MM.1S (cell line): Measurements from ENCODE around the gene RNF220.

ENCODE experiments used
- DNase-seq: peaks from one replicate; pipeline ENCODE4 v3.0.0-alpha.2; 2015
- H2AFZ ChIP-seq: fragments of 300-600 bp; sonication (generic); 2 replicates; pipeline ENCODE4 v1.6.0; 2016; ENCODE audit warnings: antibody characterized with exemption, low read length
- H3F3A ChIP-seq: fragments of 300-600 bp; sonication (generic); 2 replicates; pipeline ENCODE4 v1.6.1; 2016; ENCODE audit warnings: mild to moderate bottlenecking, antibody characterized with exemption, low read length, moderate library complexity, mixed read lengths; ENCODE audit not compliant: insufficient read depth
- H3K27ac ChIP-seq: fragments of 300-600 bp; sonication (generic); 2 replicates; pipeline ENCODE4 v1.5.1; 2016; ENCODE audit warnings: mild to moderate bottlenecking, low read length
- H3K27me3 ChIP-seq: fragments of 300-600 bp; sonication (generic); replicated peaks from 2 replicates; pipeline ENCODE4 v1.6.0; 2016; ENCODE audit warnings: low read length; ENCODE audit not compliant: insufficient read depth
- H3K36me3 ChIP-seq: fragments of 300-600 bp; sonication (generic); replicated peaks from 2 replicates; pipeline ENCODE4 v1.6.1; 2016; ENCODE audit warnings: mild to moderate bottlenecking, low read length, mixed read lengths; ENCODE audit not compliant: insufficient read depth
- H3K4me1 ChIP-seq: fragments of 300-600 bp; sonication (generic); 2 replicates; pipeline ENCODE4 v1.6.1; 2016; ENCODE audit warnings: low read length, mixed read lengths
- H3K4me2 ChIP-seq: fragments of 300-600 bp; sonication (generic); 2 replicates; pipeline ENCODE4 v1.6.0; 2016; ENCODE audit warnings: low read depth, low read length
- H3K4me3 ChIP-seq: fragments of 300-600 bp; sonication (generic); 2 replicates; pipeline ENCODE4 v1.5.1; 2016; ENCODE audit warnings: low read length, mixed read lengths
- H3K79me2 ChIP-seq: fragments of 300-600 bp; sonication (generic); 2 replicates; pipeline ENCODE4 v1.6.1; 2016; ENCODE audit warnings: mixed run types, low read length, mixed read lengths
- H3K9ac ChIP-seq: fragments of 300-600 bp; sonication (generic); 2 replicates; pipeline ENCODE4 v1.6.1; 2016; ENCODE audit warnings: low read length, mixed read lengths
- H3K9me2 ChIP-seq: fragments of 300-600 bp; sonication (generic); replicated peaks from 2 replicates; pipeline ENCODE4 v1.6.1; 2016; ENCODE audit warnings: mild to moderate bottlenecking, low read length, mixed read lengths; ENCODE audit not compliant: insufficient read depth
- H3K9me3 ChIP-seq: fragments of 300-600 bp; sonication (generic); replicated peaks from 2 replicates; pipeline ENCODE4 v1.6.1; 2016; ENCODE audit warnings: mild to moderate bottlenecking, low read length, mixed read lengths; ENCODE audit not compliant: insufficient read depth
- H4K20me1 ChIP-seq: fragments of 300-600 bp; sonication (generic); 2 replicates; pipeline ENCODE4 v1.6.1; 2016; ENCODE audit warnings: mild to moderate bottlenecking, low read length, moderate library complexity, mixed read lengths; ENCODE audit not compliant: insufficient read depth
- EZH2 ChIP-seq: fragments of 300-600 bp; sonication (generic); optimal IDR thresholded peaks from 2 replicates; pipeline ENCODE3; 2017; ENCODE audit warnings: low read depth, mild to moderate bottlenecking, antibody characterized with exemption, low read length, mixed read lengths
- EZH2phosphoT487 ChIP-seq: fragments of 300-600 bp; sonication (generic); IDR thresholded peaks from 2 replicates; pipeline ENCODE4 v1.6.1; 2018; ENCODE audit warnings: antibody characterized with exemption, low read length
- TF ChIP-seq, protein P1 (sequence below): fragments of 300-600 bp; sonication (generic); IDR thresholded peaks from 2 replicates; pipeline ENCODE4 v1.5.1; 2016; ENCODE audit warnings: antibody characterized with exemption, low read length, mixed read lengths

RNF220 gene

GRCh38 chr1:44644806-44645205 lies 239.8 kb downstream of the RNF220 start:
- H3K4me2 ChIP-seq = no peak overlapping the region
- peaks cover 13% of the 10 kb centered on the region for H3K79me2 ChIP-seq
- H2AFZ ChIP-seq = no peak overlapping the region
- no peaks in the 10 kb centered on the region for H3F3A ChIP-seq
- H3K4me1 ChIP-seq = no peaks in the 10 kb centered on the region
- no peak overlapping the region for H3K27ac ChIP-seq
- no peak for DNase-seq
- no peak overlapping the region for H3K9ac ChIP-seq
- no peaks in the 10 kb centered on the region for H3K27me3 ChIP-seq
- no peaks in the 10 kb centered on the region for H3K9me3 ChIP-seq
- no peak for TF ChIP-seq EZH2
- TF ChIP-seq, protein P1, sequence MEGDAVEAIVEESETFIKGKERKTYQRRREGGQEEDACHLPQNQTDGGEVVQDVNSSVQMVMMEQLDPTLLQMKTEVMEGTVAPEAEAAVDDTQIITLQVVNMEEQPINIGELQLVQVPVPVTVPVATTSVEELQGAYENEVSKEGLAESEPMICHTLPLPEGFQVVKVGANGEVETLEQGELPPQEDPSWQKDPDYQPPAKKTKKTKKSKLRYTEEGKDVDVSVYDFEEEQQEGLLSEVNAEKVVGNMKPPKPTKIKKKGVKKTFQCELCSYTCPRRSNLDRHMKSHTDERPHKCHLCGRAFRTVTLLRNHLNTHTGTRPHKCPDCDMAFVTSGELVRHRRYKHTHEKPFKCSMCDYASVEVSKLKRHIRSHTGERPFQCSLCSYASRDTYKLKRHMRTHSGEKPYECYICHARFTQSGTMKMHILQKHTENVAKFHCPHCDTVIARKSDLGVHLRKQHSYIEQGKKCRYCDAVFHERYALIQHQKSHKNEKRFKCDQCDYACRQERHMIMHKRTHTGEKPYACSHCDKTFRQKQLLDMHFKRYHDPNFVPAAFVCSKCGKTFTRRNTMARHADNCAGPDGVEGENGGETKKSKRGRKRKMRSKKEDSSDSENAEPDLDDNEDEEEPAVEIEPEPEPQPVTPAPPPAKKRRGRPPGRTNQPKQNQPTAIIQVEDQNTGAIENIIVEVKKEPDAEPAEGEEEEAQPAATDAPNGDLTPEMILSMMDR = no peak
- TF ChIP-seq EZH2phosphoT487 = no peak
- no peaks in the 10 kb centered on the region for H4K20me1 ChIP-seq
- 0 out of 2 replicates have a peak, but pooled peaks cover 2% of the 10 kb centered on the region for H3K36me3 ChIP-seq
- H3K4me3 ChIP-seq = no peak overlapping the region
- no peaks in the 10 kb centered on the region for H3K9me2 ChIP-seq

- Histone ChIP-seq H3K9ac (no peak overlapping the region), H3K4me1 (no peaks in the 10 kb centered on the region), H3K79me2 (peaks cover 9% of the 10 kb centered on the region), H3K36me3 (0 out of 2 replicates have a peak, but pooled peaks cover 2% of the 10 kb centered on the region), H4K20me1 (no peaks in the 10 kb centered on the region), H3K27ac (no peak overlapping the region), H3K4me3 (no peak overlapping the region), H3K9me2 (no peaks in the 10 kb centered on the region), H3K9me3 (no peaks in the 10 kb centered on the region), H3K27me3 (no peaks in the 10 kb centered on the region), H2AFZ (no peak overlapping the region), H3K4me2 (no peak overlapping the region), H3F3A (no peaks in the 10 kb centered on the region)
- TF ChIP-seq EZH2 = no peak
- no peak for TF ChIP-seq EZH2phosphoT487
- TF ChIP-seq, protein P1 = no peak
- DNase-seq = no peak
Measured at GRCh38 chr1:44645476-44646244, 240.6 kb downstream of the RNF220 start.

GRCh38 chr1:44646261-44647110 lies 241.4 kb downstream of the RNF220 start:
- Histone ChIP-seq H3K9ac (no peak overlapping the region), H3K9me2 (no peaks in the 10 kb centered on the region), H3K4me2 (no peak overlapping the region), H3F3A (peaks cover 3% of the 10 kb centered on the region; the same call in 1 of the 2 replicates), H3K27me3 (no peaks in the 10 kb centered on the region), H3K9me3 (no peaks in the 10 kb centered on the region), H3K27ac (no peak overlapping the region), H3K4me3 (no peak overlapping the region), H3K36me3 (0 out of 2 replicates have a peak, but pooled peaks cover 2% of the 10 kb centered on the region), H3K79me2 (peaks cover 8% of the 10 kb centered on the region; the same call in 1 of the 2 replicates), H2AFZ (no peak overlapping the region), H4K20me1 (no peaks in the 10 kb centered on the region), H3K4me1 (no peaks in the 10 kb centered on the region)
- no peak for DNase-seq
- TF ChIP-seq EZH2 (no peak), EZH2phosphoT487 (no peak)
- TF ChIP-seq, protein P1 = no peak
